Measurements from ENCODE around the gene PALM2AKAP2.

Gene PALM2AKAP2

DNA sequence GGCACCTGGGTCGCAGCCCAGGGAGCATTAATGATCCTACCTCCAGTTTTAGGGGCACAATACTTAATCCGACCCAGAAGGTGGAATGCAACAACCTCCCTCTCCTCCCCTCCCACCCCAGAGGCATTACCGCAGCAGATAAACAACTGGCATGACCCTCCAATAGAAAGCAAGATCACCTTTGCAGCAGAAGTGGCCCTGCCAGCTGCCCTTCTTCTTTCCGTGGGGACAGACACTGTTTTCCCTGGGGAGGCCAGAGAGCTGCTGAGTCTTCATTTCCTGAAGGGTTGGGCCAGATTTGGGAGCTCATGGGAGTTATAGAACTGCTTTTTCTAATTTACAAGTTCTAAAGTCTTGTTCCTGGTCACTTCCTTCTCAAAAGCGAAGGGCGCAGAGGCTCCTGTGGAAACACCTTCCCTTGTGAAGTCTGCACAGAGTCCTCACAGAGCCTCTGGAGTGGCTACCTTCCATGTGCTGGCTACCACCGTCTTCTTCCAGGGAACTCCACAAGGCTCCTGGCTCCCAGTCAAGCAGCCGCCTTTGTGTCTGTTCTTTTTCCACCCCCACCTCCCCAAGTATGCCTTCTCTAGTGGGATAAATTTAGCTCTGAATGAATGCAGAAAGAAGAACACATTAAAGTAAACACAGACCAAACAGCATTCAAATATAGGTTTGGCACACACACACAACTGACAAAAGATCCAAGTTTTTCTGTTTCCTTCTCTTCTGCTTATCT is 8.0 kb upstream of the PALM2AKAP2 start:
- no peak for DNase-seq (ENCODE audit: low read depth in 2 of 3, low spot score in 2 of 3)

DNA sequence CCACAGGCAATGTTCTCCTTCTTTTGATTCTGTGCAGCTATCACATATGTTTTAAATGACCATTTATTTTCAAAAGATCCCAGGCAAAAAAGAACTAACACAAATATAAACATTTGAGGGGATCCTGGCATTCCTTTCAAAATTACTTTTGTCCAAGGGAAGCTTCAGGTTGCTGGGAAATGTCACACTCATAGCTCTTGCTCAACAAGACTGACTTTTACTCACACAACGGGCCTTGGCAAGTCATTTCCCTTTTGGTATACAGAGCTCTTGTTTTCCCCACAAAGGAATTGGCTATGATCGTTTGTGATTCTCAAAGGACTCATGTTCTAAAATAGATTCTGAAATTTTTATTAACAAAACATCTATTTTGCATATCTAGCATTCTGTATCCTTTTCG is 4.5 kb upstream of the PALM2AKAP2 start:
- DNase-seq (ENCODE audit: low read depth in 2 of 3, low spot score in 2 of 3), result no peak

DNA sequence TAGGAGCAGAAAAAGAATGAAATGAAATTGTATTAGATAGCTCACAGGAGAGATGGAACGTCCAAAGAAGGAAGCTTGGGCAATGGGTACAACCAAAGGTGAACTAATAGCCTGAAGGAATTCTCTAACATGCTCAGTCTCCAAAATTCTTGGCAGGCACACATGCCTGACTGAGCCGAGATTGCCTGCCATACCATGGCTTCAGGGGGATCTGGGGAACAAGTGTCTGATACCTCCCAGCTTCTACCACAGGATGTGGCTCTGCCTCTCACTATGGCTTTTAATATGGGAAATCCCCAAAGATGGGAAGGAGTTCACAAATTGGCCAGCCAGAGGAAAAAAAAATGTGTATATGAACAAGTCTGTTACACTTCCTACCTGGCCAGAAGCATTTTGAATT is 3.6 kb upstream of the PALM2AKAP2 start:
- no peak for DNase-seq (ENCODE audit: low read depth in 2 of 3, low spot score in 2 of 3)

DNA sequence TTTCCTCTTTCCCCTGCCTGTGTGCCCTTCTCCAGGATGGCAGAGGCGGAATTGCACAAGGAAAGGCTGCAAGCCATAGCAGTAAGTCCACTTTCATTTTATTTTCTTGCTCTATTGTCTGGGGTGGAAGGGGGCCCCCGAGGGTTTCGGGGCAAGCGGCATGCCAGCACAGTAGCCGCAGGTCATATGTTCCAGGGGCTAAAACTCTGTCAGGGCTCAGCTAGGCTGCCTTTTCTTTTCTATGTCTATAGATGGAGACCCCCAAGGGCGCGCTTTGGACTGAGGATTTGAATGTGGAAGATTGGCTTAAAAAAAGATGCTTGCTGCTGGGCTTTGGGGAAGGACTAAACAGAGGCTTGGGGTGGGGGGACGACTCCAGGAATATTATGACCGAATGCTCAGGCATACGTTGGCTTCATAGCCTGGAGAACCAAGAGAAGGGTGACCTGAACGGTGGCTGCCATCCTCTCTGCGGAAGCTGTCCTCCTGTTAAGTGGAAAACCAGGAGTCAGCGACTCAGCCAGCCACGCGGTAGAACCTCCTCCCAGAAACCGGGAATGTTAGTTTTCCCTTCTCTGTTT is 545 bp downstream of the PALM2AKAP2 start:
- DNase-seq (ENCODE audit: low read depth in 2 of 3, low spot score in 2 of 3), result no peak

DNA sequence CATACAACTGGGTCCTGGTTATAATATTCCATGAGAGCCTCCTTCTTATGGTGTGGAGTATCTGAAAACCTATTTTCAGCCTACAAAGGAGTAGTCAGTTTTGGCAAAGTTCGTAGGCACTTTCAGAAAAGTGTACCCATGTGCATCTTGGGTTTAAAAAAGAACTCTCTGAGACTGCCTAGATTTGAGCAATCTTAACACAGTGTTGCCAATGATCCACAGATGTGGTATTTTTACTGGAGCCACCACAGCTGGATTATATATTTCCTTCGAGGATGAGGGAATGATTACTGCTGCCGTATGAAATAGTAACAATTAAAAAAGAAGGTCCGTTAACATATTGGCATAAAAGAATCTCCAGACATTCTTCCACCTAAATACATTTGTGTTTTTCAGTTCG is 1.1 kb downstream of the PALM2AKAP2 start:
- no peak for DNase-seq (ENCODE audit: low read depth in 2 of 3, low spot score in 2 of 3)

DNA sequence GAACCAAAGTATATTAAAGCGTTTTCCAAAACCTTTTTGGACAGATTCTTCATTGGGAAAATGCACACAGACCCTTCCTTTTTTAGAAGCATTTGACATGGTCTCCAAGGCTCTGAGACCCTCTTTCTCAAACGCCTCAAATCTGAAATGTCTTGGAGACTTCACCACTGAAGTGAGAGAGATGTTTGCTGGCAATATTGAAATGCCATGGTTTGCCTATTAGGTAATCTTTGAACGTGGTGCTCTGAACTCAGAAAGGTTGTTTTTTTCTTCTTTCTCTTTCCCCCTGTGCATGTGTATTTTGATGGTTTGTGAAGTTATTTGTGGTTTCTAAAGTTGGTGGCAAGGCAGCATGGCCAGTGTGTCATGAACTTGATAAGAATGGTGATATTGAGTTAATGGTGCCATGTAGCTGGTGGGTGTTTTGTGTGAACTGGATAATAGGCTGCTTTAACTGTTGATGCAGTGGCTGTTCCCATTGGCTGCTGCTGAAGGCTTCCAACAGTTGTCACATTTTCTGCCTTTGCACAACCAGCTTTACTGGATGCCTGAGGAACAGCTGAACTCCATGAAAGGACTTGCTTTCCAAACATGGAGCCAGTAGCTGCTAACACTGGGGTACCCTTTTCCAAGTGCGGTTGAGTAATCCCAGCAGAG is 1.7 kb downstream of the PALM2AKAP2 start:
- DNase-seq (ENCODE audit: low read depth in 2 of 3, low spot score in 2 of 3), result no peak

DNA sequence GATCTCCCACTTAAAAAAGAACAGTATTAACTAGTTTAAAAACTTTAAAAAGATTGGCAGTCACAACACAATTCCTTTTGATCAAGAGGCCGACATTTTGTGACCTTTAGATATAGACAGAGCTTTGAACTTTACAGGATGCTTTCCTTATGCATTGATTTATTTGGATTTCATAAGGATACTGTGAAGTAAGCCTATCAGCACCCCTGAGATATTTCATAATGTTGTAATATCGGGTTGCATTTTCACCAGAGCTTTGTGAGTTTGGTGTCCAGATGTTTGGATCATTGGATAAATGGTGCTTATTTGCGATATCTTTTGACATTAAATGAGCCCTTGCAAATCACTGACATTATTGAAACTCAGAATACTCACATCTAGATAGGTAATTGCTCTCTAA is 7.7 kb downstream of the PALM2AKAP2 start:
- DNase-seq (ENCODE audit: low read depth in 2 of 3, low spot score in 2 of 3), result no peak

DNA sequence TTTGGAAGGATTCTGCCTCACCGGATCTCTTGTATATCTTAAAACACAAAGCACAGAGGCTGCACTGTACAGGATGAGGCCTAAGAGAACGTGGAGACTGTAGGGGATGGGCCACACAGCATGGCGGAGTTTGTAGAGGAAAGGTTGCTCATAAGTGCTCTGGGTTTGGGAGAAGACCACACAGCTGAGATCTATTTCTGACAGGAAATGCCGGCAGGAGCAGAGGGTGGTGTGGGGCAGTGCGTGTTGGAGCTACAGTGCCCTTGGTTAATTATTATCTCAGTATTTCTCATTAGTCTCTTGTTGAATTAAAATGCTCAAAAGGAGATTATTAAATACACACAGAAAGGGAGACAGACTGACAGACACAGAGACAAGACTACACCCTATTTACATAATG is 9.6 kb downstream of the PALM2AKAP2 start:
- DNase-seq (ENCODE audit: low read depth in 2 of 3, low spot score in 2 of 3), result no peak

DNA sequence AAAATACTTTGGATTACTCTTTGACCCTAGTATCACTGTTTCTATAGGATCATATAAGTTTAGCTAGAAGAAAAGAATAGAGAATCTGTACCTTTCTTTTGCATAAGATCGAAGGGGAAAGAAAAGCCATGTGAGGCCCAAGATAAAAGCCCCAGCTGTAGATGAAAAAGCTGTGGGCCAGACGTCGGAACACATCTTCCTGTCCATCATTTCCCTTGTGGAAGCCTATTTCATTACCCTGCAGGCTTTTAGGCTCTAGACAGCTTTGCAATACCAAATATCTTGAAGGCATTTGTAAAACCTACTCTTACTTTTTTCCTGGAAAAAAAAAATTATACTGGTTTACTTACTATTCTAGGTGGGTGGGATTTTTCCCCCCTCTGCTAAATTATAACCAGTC is 10.0 kb downstream of the PALM2AKAP2 start:
- no peak for DNase-seq (ENCODE audit: low read depth in 2 of 3, low spot score in 2 of 3)

DNA sequence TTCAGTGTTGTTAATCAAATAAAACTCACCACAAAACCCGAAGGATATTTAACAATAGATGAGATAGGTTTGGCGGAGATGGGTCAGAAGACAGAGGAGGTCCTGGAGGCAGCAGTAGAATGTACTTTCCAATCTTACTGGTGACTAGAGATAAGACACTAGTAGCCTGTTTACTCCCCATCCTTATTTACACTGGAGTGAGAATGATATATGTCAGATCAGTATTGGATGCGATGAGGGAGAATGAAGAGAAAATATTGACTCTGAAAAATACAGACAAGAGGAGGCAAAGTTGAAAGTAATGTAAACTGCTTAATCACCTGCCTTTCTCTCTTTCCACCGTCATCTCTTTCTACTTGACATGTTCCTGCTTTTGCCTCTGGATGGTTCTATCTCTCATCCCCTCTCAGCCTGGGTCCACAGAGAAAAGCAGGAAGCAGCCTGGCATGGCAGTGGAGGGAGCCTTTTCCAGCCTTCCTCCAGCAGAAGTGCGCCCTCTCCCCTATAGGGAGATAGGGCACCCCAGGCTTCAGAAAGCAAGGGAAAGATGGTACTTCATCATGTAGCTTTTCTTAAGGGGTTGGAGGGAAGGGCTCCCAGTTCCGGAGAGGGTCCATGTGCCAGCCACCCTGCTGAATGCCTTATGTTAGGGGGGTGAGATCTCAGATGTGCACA is 11.1 kb downstream of the PALM2AKAP2 start:
- no peak for DNase-seq (ENCODE audit: low read depth in 2 of 3, low spot score in 2 of 3)

DNA sequence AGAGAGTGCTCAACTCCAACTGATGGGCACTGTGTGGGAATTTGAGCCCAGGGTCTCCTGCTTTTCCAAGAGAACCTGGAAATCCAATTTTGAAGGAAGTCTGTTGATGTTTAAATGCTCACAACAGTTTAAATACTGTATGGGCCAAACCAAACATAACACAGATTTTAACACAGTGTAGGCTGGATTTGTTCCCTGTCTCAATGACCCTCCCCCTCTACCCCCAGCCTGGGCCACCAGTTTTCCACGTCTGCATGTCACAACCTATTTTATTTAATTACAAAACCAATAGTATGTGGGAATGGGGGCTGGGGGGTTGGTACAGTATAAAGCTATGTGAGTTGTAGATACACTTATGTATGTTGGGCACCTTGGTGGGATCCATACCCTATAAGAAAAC is 11.7 kb downstream of the PALM2AKAP2 start:
- no peak for DNase-seq (ENCODE audit: low read depth in 2 of 3, low spot score in 2 of 3)

DNA sequence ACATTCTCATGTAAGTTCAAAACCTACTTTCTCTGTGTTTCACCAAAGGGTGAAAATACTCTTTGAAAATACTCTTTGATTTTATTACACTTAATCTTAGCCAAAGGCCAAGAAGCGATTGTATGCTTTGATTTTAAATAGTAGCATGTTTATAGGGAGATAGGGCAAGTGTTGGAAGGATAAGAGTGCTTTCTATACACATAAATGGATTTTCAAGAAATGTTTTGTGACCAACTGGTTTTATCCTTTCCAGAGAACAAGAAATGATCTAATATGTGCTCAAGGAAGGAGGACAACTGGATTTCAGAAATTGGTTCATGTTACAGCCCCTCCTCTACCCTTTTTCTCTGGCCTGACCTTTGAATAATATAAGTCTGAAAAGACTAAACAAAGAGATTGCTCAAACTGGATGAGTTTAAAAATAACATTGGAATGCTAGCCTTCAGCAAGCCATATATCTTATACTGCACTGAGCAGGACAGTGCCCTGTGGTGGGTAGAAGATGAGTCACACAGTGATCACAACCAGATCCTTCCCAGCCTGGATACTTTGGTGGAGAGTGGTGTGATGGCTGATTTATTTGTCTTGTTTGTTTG is 13.1 kb downstream of the PALM2AKAP2 start:
- DNase-seq (ENCODE audit: low read depth in 2 of 3, low spot score in 2 of 3), result no peak

DNA sequence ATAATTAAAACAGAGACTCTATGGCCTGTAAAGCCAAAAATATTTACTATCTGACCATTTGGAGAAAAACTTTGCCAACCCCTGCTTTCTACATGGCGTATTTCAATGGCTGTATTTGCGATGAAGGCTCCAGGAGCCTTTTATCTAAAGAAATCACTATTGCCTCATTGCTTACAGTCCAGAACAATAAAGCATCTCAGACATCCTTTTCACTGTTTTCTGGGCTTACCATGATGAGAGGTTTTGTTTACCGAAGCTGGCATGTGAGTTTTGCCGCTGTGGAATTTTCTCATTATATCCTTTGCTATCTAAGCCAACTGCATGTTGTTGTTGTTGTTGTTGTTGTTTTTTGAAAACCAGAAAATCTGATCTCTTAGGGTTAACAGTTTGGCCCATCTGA is 13.9 kb downstream of the PALM2AKAP2 start:
- no peak for DNase-seq (ENCODE audit: low read depth in 2 of 3, low spot score in 2 of 3)

DNA sequence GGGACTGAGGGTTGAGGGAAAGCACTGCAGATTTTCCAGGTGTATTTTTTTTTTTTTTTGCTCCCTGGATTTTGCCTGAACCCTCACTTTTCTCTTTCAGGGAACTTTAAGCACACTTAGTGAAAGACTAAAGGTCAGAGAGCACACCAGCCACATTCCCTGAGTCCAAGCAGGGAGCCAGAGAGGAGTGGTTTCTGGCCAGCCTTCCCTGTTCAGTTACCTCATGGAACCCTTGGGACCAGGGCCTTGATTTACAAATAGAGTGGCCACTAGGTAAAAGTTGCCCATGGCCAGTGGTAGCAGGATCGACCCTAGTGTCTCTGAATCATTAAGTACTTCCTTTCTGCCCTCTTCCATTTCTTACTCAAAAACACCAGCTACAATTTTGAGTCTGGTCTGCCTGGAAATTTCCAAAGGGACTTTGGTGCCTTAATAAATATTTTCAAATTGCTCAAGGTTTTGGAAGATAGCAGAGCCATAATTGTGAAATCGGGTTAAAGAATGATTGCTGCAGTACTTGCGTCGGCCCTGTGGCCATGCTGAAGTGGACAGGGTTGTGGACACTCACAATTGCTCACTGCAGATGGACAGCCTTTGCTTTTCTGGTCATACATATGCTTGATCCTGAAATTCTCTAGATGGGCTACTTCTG is 14.5 kb downstream of the PALM2AKAP2 start:
- no peak for DNase-seq (ENCODE audit: low read depth in 2 of 3, low spot score in 2 of 3)

DNA sequence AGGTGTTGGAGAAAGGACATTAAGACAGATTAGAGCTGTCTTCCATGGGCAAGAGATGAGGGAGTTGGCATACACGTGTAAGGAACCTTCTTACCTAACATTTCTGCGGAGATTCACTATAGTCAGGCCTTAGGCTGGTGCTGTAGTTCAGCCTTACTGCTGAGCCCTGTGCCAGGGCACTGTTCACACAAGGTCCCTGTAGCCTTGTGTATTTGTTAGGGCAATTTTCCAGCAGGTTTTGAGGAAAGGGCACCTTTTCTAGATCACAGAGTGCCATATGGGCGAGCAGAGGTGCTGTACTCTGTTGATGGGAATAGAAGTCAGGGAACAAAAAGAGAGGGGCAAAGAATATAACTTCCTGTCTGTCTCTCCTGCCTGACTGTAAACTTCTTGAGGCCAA is 15.6 kb downstream of the PALM2AKAP2 start:
- DNase-seq (ENCODE audit: low read depth in 2 of 3, low spot score in 2 of 3), result no peak

DNA sequence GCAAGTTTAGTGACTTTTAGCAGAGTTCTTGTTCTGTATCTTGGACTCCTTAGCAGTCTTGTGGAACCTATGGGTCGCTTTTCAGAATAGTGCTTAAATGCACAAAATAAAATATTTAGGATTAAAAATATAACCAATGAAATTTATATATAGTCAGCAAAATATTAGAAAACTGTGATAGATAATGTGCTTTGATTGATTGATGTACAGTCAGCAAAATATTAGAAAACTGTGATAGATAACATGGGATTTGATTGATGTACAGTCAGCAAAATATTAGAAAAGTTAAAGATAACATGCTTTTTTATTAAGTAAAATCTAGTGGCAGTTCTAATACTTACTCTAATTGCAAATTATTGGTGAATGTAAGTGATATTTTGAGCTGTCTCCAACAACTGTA is 16.1 kb downstream of the PALM2AKAP2 start:
- DNase-seq (ENCODE audit: low read depth in 2 of 3, low spot score in 2 of 3), result no peak

DNA sequence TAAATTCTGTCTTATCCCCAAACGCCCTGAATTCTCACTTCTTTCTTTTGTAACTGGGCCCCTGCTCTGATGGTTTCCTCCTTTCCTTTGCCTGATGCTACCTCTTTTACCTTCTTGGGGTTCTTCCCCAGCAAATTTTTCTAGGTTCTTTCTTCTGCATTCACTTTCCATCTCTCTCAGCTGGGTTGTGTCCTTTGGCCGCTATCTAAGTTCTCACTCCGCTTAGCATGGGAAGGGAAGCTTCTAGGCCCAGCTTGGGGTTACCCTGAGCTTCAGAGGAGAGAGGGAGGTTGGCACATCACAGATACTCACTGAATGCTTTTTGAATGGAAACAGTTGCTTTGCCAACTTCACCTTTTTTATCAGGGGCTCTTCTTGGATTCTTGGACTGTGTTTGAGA is 17.0 kb downstream of the PALM2AKAP2 start:
- no peak for DNase-seq (ENCODE audit: low read depth in 2 of 3, low spot score in 2 of 3)

DNA sequence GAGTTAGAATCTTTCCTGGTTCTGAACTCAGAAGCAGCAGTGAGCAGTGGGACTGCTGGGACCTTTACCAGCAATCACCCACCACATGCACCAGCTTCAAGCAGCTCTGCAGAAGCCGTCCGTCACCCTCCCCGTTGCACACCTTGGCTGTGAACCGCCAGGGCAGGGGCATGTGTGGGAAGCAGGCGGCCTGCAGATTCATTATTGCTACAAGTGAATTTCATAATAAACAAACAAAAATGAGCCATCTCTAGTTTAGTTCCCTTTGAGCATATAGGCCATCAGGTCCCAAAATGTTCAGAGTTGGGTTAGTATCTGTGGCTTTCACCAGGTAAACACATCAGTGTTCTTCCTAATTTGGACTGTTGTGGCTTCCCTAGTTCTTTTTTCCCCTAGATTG is 17.5 kb downstream of the PALM2AKAP2 start:
- no peak for DNase-seq (ENCODE audit: low read depth in 2 of 3, low spot score in 2 of 3)

DNA sequence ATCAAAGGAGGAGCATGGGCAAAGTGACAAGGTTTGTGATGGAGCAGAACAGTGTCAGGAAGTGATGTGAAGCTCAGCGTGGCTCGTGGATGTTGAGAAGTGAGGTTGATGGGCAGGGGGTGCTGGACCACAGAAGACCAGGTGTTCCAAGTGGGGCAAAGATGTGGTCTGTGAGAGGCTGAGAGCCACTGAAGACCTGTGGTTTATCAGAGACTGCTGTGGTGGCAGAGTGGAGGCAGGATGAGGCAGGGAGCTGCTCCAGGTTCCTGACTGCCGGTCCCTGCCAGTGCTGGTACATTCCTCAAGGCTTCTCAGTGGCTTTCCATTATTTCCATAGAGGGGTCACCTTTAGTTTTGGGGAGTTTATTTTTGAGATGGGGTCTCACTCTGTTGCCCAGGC is 19.1 kb downstream of the PALM2AKAP2 start:
- DNase-seq (ENCODE audit: low read depth in 2 of 3, low spot score in 2 of 3), result no peak

DNA sequence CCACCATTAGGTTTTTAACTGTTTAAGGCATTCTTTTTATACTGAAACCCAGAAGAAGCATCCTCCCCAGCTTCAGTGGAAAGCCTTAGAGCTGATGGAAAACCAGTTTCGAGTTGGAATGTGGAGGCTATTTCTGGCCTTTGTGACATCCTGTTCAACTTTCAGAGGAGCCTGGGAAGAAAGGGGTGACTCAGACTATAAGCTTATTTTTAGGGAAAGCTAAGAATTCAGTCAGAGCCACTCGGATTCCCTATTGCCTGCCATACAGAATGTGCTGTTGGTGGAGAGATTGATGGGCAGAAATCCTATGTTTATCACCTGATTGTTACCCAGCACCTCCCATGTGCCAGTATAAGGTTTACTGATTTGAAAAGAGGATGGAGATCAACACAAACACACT is 19.8 kb downstream of the PALM2AKAP2 start:
- DNase-seq (ENCODE audit: low read depth in 2 of 3, low spot score in 2 of 3), result no peak

DNA sequence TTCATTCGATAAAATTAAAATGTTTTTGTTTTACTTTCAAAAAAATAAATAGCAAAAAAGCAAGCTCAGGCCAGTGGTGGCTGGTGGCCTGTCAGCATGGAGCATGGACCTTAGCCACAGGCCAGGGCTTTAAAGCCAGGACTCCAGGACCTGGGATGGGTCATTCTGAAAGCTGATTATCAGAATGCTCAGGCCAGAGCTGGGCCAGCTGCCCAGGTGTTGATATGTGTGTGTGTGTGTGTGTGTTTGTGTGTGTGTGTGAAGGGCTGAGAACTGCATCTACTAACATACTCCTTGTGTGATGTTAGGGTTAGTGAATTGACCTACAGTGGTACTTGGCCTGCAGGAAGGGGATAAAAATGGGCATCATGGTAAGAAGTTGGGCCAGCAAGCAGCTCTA is 21.5 kb downstream of the PALM2AKAP2 start:
- DNase-seq (ENCODE audit: low read depth in 2 of 3, low spot score in 2 of 3), result no peak

All from activated CD8-positive, alpha-beta memory T cell treated with anti-CD3 and anti-CD28 coated beads for 48 hours (primary cell).